Endodermal cell (in vitro differentiated cells): ENCODE data around the gene COMMD10. TPM values are rescaled to one million over a fixed set of nuclear protein-coding genes. Genes with fewer than 3 reads are reported as not detected.

Experiments used
- DNase-seq: peaks from one replicate; pipeline ENCODE4 v3.0.0-alpha.2; 2017
- H3K27ac ChIP-seq: 2 replicates; pipeline ENCODE4 v1.5.1; 2013; ENCODE audit warnings: mild to moderate bottlenecking, low read depth, low read length, moderate library complexity
- H3K27me3 ChIP-seq: 2 replicates; pipeline ENCODE4 v1.6.1; 2013; ENCODE audit warnings: mild to moderate bottlenecking, low read length, moderate library complexity; ENCODE audit not compliant: insufficient read depth, control insufficient read depth, poor library complexity, severe bottlenecking
- H3K36me3 ChIP-seq: 2 replicates; pipeline ENCODE4 v1.7.0; 2013; ENCODE audit warnings: mild to moderate bottlenecking, low read length, moderate library complexity; ENCODE audit not compliant: control insufficient read depth, insufficient read depth
- H3K4me1 ChIP-seq: one replicate; pipeline ENCODE4 v1.7.0; 2013; ENCODE audit warnings: low read length; ENCODE audit not compliant: control insufficient read depth, insufficient read depth
- H3K4me3 ChIP-seq: 2 replicates; pipeline ENCODE4 v1.5.1; 2013; ENCODE audit warnings: mild to moderate bottlenecking, low read length, moderate library complexity
- H3K9ac ChIP-seq: 2 replicates; pipeline ENCODE4 v1.6.1; 2013; ENCODE audit warnings: mild to moderate bottlenecking, low read length, moderate library complexity; ENCODE audit not compliant: poor library complexity, severe bottlenecking; ENCODE audit errors: extremely low read depth
- H3K9me3 ChIP-seq: 2 replicates; pipeline ENCODE4 v1.6.1; 2013; ENCODE audit warnings: mild to moderate bottlenecking, low read length, moderate library complexity; ENCODE audit not compliant: control insufficient read depth
- H3K27ac Mint-ChIP-seq: 2 replicates; pipeline ENCODE4 v1.8.0; 2020; ENCODE audit warnings: mixed read lengths
- H3K27me3 Mint-ChIP-seq: 2 replicates; pipeline ENCODE4 v1.8.0; 2021; ENCODE audit warnings: mild to moderate bottlenecking, mixed read lengths; ENCODE audit not compliant: insufficient read depth
- H3K36me3 Mint-ChIP-seq: 2 replicates; pipeline ENCODE4 v1.8.0; 2020; ENCODE audit warnings: low read depth, mixed read lengths
- H3K4me1 Mint-ChIP-seq: 2 replicates; pipeline ENCODE4 v1.8.0; 2020; ENCODE audit warnings: mixed read lengths
- H3K4me3 Mint-ChIP-seq: 2 replicates; pipeline ENCODE4 v1.8.0; 2020; ENCODE audit warnings: mild to moderate bottlenecking, moderate library complexity, mixed read lengths
- H3K9me3 Mint-ChIP-seq: 2 replicates; pipeline ENCODE4 v1.8.0; 2020; ENCODE audit warnings: mild to moderate bottlenecking, mixed read lengths
- CTCF ChIP-seq: fragments of 200-600 bp; sonication (generic); conservative IDR thresholded peaks from 2 replicates; pipeline ENCODE4 v1.5.0; 2021; ENCODE audit warnings: antibody characterized with exemption, mild to moderate bottlenecking
- WGBS, 2 experiments: methylation state at CpG; one replicate each; pipeline versions ENCODE4 v1.1.5 to v1.1.7; 2013; ENCODE audit warnings: missing lambda C conversion rate in 2 of 2, mixed read lengths in 1 of 2; ENCODE audit not compliant: insufficient coverage in 1 of 2, insufficient read length in 1 of 2; 5-methylcytosine and 5-hydroxymethylcytosine counted together
- total RNA-seq, 2 donors: library from RNA; stranded (reverse); fragmentation: NEBNext Ultra II Directional in 1 of 2; extraction: Animal tissue kit (Norgen Biotek cat#: 25700) in 1 of 2; gene quantifications; 2 replicates in 1 of 2; 3 replicates in 1 of 2; pipeline ENCODE4 v1.2.1, GENCODE V29; 2021

Gene COMMD10
- total RNA-seq, 2 donors from 2014 or later = 25.3 to 29.8 TPM

- Histone ChIP-seq H3K4me1 (no peaks in the 10 kb centered on the region), H3K27ac (no peak overlapping the region), H3K9me3 (peaks cover 11% of the 10 kb centered on the region), H3K9ac (no peak overlapping the region), H3K36me3 (no peaks in the 10 kb centered on the region), H3K4me3 (no peak overlapping the region), H3K27me3 (no peaks in the 10 kb centered on the region)
- H3K27me3 Mint-ChIP-seq = no peaks in the 10 kb centered on the region
- WGBS, 2 experiments = 83% methylated on average over 2 of the region's 2 CpGs; no CpG with 5 or more reads in 1 of the 2 experiments
- H3K27ac Mint-ChIP-seq = no peak overlapping the region
- peaks cover 22% of the 10 kb centered on the region for H3K4me1 Mint-ChIP-seq
- no peak for TF ChIP-seq CTCF
- peaks cover 6% of the 10 kb centered on the region for H3K9me3 Mint-ChIP-seq
- H3K4me3 Mint-ChIP-seq = no peak overlapping the region
- peaks cover 7% of the 10 kb centered on the region for H3K36me3 Mint-ChIP-seq
- no peak for DNase-seq
These were observed 203.7 kb downstream of the COMMD10 start for GRCh38 chr5:116288524-116288923.

GRCh38 chr5:116289276-116289675 is 204.5 kb downstream of the COMMD10 start:
- Histone ChIP-seq H3K27ac (no peak overlapping the region), H3K27me3 (no peaks in the 10 kb centered on the region), H3K4me3 (no peak overlapping the region), H3K9ac (no peak overlapping the region), H3K9me3 (peaks cover 11% of the 10 kb centered on the region), H3K36me3 (no peaks in the 10 kb centered on the region), H3K4me1 (no peaks in the 10 kb centered on the region)
- peak; percentile 83 for DNase-seq
- peak; percentile 83 for TF ChIP-seq CTCF
- no peaks in the 10 kb centered on the region for H3K27me3 Mint-ChIP-seq
- H3K9me3 Mint-ChIP-seq = peaks cover 6% of the 10 kb centered on the region
- whole genome bisulfite sequencing, 2 experiments = 66% methylated on average over 3 of the region's 3 CpGs; no CpG with 5 or more reads in 1 of the 2 experiments
- peak overlapping the region; percentile 59 for H3K27ac Mint-ChIP-seq
- H3K4me1 Mint-ChIP-seq = peaks cover 22% of the 10 kb centered on the region
- H3K4me3 Mint-ChIP-seq = no peak overlapping the region
- H3K36me3 Mint-ChIP-seq = peaks cover 7% of the 10 kb centered on the region

GRCh38 chr5:116291271-116291670 is 206.4 kb downstream of the COMMD10 start:
- H3K27ac ChIP-seq = no peak overlapping the region
- TF ChIP-seq CTCF = no peak
- peaks cover 22% of the 10 kb centered on the region for H3K4me1 Mint-ChIP-seq
- H3K27ac Mint-ChIP-seq = no peak overlapping the region
- no peaks in the 10 kb centered on the region for H3K27me3 Mint-ChIP-seq
- WGBS, 2 experiments = 92 to 100% methylated on average over 1 of the region's 1 CpG
- peaks cover 6% of the 10 kb centered on the region for H3K9me3 Mint-ChIP-seq
- peaks cover 9% of the 10 kb centered on the region for H3K36me3 Mint-ChIP-seq
- H3K4me3 Mint-ChIP-seq = no peak overlapping the region
- no peaks in the 10 kb centered on the region for H3K4me1 ChIP-seq
- no peak overlapping the region for H3K9ac ChIP-seq
- peaks cover 11% of the 10 kb centered on the region for H3K9me3 ChIP-seq
- H3K4me3 ChIP-seq = no peak overlapping the region
- no peaks in the 10 kb centered on the region for H3K36me3 ChIP-seq
- H3K27me3 ChIP-seq = no peaks in the 10 kb centered on the region
- no peak for DNase-seq
